Measurements from ENCODE around the gene TEX22.

GRCh38 chr14:105388110-105388951, 10.0 kb upstream of the TEX22 start:
- TF ChIP-seq CTCF (conservative IDR thresholded peaks at IDR 0.05) = no peak
- no peak for TF ChIP-seq ZFX (IDR thresholded peaks at IDR 0.05)

All from C4-2B (cell line).